GM08714 (cell line): ENCODE measurements around the gene FGD4.
"Not testable (repeated sequence)": the region's sequence is repeated elsewhere in the genome, so short reads cannot be mapped to it uniquely, and the experiment has no call there.

Experiments used
- H3K4me3 ChIP-seq: fragments of 200-500 bp; sonication (Bioruptor generic); 2 replicates; pipeline ENCODE4 v1.5.1; 2014; ENCODE audit warnings: mild to moderate bottlenecking, low read length, inconsistent platforms
- ZNF274 ChIP-seq: IDR thresholded peaks from 2 replicates; pipeline ENCODE4 v1.6.1; 2012; ENCODE audit warnings: mild to moderate bottlenecking, low read depth, low read length

The FGD4 gene

DNA sequence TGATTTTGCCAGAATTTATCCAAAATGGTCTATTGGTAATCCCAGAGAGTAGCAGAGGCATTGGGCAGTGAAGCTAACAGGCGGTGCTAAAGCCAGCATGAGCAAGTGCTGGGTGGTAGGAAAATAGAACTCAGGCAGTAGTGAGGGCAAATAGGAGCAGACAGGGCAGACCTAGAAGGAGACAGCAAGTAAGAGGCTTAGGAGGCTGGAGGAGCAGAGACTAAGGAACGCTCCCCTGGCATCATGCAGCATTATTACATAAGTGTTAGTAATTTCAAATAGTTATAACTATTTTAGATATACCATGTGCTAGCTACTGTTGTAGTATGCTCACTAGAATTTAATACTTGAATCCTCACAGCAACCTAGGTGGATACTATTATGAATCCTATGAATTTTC lies 151.7 kb downstream of the FGD4 start:
- H3K4me3 ChIP-seq, result no peak overlapping the region
- TF ChIP-seq ZNF274, result no peak

DNA sequence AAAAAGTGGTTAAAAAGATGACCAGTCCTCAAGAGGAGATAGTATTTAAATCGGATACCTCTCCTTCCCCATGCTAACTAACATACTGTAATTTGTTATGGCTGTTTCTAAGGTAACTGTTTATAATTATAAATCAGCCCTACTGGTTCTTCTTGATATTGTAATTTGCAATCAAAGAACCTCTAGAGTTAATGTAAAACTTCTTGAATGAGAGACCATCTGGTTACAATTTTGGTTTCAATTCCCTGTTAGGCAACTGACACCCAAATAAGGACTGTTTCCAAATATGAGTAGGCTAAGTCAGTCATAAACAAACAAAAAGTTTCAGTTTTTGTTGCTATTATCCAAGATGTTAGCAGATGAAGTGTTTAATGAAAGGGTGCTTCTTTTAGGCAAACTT lies 159.5 kb downstream of the FGD4 start:
- no peak for TF ChIP-seq ZNF274
- no peak overlapping the region for H3K4me3 ChIP-seq

DNA sequence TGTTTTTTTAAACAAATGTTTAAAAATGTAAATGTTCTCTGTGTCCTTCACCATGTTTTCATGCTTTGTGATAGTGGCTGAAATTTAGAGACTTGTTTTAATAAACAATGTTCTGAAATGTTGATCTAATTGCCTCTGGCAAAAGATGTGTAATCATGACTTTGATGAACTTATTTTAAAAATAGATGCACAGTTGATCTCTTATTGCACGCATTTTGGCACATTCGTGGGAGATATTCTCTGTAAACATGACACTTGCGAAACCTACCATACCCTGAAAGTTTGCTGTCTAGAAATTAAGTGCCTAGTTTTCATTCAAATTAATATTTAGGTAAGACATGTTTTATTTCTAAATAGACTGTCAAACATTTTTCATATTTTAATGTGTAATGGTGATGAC lies 160.1 kb downstream of the FGD4 start:
- no peak overlapping the region for H3K4me3 ChIP-seq
- TF ChIP-seq ZNF274, result no peak

DNA sequence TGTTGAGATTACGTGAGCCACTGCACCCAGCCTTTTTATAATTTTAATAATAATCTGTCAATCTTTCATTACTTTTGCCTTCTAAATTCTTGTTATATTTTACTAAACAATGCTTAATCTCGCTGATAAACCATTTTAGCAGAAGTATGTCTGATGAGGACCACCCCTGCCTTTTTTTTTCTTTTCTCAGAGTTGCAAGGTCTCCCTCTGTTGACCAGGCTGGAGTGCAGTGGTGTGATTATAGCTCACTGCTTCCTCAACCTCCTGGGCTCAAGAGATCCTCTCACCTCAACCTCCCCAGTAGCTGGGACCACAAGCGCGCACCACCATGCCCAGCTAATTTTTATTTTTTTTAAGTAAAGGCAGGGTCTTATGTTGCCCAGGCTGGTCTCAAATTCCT lies 161.2 kb downstream of the FGD4 start:
- H3K4me3 ChIP-seq, result no peak overlapping the region
- TF ChIP-seq ZNF274, result no peak

DNA sequence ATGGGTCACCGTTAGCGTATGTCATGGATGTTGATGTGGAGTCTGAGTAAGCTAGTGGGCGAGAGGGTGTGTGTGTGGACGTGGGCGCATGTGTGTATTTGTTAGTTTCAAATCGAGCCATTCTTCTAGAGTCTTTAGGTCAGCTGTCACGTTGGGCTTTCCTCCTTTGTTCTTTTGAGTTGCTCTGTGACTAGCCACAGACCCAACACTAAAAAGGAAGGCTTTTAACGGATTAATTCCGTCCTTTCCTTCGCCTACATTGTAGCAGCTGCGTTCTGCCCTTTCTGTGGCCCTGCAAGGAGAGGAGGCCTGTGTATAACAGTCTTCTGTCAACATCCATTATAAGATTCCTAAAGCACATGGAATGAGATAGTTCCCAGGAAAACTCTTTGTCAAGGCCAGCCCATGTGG lies 162.6 kb downstream of the FGD4 start:
- no peak overlapping the region for H3K4me3 ChIP-seq
- TF ChIP-seq ZNF274, result no peak

DNA sequence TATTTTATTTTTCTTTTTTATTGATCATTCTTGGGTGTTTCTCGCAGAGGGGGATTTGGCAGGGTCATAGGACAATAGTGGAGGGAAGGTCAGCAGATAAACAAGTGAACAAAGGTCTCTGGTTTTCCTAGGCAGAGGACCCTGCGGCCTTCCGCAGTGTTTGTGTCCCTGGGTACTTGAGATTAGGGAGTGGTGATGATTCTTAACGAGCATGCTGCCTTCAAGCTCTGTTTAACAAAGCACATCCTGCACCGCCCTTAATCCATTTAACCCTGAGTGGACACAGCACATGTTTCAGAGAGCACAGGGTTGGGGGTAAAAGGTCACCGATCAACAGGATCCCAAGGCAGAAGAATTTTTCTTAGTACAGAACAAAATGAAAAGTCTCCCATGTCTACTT lies 163.1 kb downstream of the FGD4 start:
- not testable (repeated sequence) for H3K4me3 ChIP-seq

DNA sequence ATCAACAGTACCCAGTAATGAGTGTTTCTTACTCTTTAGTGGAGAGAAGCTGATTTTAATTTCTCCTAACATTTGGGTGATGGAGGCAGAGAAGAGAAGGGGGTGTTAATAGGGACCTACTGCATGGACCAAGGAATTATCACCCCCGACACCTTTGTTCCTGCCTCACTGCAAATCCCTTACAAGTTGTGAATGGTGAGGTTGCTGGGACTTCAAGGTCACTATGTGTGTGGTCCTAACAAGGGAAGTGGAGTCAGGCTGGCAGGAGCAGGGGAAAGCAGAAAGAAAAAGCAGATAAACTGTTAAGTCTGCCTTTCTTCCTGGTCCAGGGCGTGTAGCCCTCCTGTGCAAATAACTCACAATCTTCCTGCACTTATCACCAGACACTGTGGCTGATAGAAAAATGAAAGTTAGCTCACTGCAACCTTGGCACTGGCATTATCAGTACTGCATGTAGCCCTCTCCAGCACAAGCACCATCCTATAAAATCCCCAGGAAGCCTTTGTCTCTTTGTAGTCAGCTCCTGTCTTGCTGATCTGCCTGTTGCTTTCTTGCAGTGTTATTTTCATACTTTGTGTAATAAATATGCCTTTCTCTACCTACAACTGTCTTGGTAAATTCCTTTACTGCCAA lies 167.4 kb downstream of the FGD4 start:
- no peak for TF ChIP-seq ZNF274
- no peak overlapping the region for H3K4me3 ChIP-seq

DNA sequence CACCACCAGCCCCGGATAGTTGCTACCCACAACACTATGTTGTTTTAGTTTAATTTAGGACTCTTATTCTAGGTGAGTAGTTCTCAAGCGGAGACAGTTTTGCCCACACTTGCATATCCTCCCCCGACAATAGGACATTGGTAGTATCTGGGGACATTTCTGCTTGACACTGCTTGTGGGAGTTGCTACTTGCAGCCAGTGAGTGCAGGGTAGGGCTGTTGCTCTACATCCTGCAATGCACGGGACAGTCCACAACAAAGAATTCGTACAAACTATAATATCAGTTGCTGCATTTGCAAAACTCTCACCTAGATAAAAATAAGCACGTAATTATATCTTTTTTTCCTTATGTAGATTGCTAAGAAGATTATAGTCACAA lies 167.9 kb downstream of the FGD4 start:
- no peak for TF ChIP-seq ZNF274
- H3K4me3 ChIP-seq, result no peak overlapping the region

DNA sequence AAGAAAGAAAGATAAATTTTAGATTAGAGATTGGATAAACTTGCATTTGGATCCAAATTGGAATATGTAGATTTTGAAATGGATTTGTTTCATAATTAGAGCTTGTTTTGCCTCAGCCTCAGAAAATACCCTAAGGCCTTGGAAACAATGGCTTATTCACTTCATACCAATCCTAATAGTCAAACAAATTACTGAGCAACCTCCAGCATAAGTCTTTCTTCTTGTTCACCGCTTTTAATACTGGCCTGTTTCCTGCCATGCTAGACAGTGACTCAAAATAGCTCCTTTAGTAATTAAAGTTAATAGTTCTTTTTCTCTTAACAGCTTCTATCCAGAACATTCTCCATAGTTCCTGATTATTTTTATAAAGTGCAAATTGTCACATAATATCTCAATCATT lies 168.9 kb downstream of the FGD4 start:
- no peak for TF ChIP-seq ZNF274
- no peak overlapping the region for H3K4me3 ChIP-seq

DNA sequence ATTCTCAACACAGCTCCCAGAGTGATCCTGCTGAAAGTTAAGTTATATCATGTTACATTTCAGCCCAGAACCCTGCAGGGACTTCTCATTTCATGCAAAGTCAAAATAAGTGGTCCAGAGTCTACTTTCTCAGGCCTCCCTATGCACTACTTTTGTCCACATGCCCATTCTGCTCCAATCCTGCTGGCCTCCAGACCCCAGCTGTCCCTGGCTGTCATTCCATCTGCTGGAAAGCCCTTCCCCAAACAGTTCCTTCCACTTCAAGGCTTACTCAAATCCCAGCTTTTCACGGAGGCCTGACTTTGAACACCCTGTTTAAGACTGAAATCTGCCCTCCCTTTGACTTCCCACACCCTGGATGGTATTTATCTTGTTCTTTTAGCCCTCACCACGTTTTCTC lies 169.9 kb downstream of the FGD4 start:
- no peak for TF ChIP-seq ZNF274
- H3K4me3 ChIP-seq, result no peak overlapping the region

DNA sequence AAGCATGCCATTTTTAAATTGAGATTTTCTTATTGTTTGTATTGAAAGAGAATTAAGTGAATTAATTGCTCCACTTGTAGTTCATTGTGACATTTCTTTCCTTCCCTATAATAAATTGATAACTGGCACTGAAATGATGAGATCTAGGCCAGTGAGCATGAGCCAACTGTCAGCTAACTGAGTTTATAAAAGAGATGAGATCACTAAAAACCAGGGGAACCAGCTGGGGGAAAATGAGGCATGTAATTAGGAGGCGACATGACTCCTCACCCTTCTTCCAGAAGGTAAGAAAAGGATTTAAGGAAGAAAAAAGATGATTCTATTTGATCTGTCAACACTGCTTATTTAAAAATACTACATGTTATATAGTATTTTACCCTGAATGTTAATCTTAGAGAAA lies 175.2 kb downstream of the FGD4 start:
- H3K4me3 ChIP-seq, result no peak overlapping the region
- no peak for TF ChIP-seq ZNF274

DNA sequence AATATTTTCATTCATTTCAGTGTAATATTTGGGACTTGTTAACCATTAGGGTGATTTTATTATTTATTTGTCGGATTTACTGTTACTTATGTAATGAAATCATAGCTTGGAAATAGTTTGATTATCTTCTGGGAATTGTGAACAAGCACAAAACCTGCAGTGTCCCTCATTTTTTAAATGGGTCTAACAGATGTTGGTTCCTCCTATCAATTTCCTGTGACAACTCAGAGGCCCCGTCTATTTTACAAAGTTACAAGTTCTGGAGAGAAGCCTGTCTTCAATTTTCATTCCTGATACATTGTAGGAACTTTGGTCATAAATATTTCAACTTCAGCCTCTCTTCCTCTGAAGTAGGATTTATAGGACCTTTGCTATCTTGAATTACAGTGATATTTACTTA lies 178.0 kb downstream of the FGD4 start:
- no peak for TF ChIP-seq ZNF274
- no peak overlapping the region for H3K4me3 ChIP-seq

DNA sequence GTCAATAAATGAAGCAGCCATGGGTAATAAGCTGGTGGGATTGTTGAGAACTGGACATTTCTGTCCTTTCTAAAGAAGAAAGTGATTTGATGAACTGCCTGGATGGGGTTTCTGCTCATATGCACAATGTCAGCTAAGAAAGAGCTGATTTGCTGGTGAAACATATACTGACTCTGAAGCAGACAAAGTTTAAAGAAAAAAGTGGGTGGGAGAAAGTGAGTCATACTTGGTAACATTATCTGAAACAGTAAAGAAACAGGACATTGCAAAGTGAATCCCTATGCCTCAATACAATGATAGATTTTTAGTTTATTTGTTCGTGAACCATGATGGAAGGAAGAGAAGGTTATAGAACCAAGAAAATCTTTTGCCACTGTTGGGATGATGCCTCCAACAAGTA lies 184.2 kb downstream of the FGD4 start:
- no peak overlapping the region for H3K4me3 ChIP-seq
- no peak for TF ChIP-seq ZNF274

DNA sequence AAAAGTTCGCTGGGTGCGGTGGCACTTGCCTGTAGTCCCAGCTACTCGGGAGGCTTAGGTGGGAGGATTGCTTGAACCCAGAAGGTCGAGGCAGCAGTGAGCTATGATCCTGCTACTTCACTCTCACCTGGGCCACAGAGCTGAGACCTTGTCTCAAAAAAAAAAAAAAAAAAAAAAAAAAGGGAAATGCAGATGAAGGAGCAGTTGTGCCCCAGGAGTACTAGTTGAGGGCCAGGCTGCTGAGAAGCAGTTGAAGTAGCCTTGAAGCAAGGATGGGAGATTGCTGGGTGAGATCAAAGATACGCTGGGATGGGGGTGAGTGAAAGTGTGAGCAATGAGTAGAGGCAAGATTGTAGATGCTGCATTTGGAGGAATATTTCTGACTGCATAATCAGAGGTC lies 186.3 kb downstream of the FGD4 start:
- TF ChIP-seq ZNF274, result no peak
- no peak overlapping the region for H3K4me3 ChIP-seq

DNA sequence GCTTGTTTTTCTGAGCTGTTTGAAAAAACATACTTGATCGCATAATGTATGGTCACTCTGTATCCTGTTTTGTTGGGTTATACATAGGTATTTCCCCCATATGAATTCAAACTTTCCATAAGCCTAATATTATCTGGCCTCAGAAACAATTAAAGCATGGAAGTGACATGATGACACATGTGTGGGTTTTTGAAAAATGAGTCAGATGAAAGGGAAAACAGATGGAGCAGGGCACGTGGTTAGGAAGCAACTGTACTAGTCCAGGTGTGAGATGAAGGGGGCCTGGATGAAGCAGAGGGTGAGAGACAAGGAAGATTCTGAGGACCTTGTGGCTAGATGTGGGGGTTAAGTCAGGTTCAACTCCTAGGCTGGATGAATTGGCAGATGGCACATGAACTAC lies 187.0 kb downstream of the FGD4 start:
- no peak overlapping the region for H3K4me3 ChIP-seq
- no peak for TF ChIP-seq ZNF274

DNA sequence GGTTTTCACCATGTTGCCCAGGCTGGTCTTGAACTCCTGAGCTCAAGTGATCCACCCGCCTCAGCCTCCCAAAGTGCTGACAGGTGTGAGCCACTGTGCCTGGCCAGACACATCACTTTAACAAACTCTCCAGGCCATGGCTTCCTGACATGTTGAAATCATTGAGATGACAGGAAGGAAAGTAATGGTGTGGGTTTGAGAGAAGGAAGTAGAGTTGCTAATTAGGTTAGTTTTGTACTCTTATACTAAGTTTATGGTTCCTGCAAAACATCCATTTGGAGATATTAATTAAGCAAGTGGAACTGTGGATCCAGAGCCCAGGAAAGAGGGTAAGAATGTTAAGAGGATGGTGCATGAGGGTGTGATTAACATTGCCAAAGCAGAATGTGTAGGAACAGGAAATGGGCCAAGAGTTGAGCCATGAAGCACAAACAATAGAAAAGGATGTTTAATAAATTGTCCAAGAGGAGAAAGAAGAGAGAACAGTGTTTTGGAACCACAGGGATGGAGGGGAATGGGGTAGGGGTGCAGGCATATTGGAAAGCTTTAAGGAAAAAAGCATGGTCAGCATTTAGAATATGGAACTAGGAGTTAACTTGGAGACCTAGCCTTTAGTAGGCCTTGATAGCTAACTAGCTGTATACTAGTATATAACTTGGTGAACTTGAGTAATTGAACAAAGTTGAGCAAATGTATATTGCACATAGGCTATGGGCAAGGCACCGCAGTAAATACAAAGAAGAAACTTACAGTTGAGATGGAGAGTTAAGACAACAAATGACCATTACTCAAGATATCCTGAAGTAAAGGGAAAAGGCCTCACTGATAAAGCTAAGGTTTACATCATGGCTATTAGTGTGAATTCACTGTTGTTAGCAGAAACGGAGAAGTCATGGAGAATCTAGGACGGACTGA lies 188.5 kb downstream of the FGD4 start:
- no peak overlapping the region for H3K4me3 ChIP-seq
- no peak for TF ChIP-seq ZNF274

DNA sequence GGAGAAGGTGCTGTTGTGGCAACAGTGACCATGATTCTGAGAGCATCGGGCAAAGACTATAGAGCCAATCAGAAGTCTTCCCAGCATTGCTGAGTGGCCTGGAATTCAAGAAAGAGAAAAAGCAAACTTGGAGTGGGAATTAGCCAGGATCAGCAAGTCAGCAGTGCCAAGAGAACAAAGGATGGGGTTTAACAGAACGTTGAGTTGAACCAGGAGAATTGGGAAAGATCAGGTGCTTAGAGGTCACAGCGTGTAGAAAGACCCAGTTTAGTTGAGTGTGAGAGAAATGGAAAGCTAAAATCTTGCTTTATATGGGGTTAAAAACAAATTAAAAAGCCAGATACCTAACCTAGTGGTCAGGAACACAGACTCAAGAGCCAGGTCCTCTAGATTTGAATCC lies 189.2 kb downstream of the FGD4 start:
- no peak overlapping the region for H3K4me3 ChIP-seq
- TF ChIP-seq ZNF274, result no peak
